Anterior cingulate cortex (tissue), 58 donors: ENCODE measurements around the gene NANOS1.
"Not testable (repeated sequence)": the region's sequence is repeated elsewhere in the genome, so short reads cannot be mapped to it uniquely, and the experiment has no call there.

ENCODE experiments used
- DNase-seq, 58 donors: peaks; one replicate each; lab custom pipeline; 2025; lab: John Stamatoyannopoulos, UW

Gene NANOS1

GRCh38 chr10:119006451-119007210, 22.9 kb upstream of the NANOS1 start:
- peak in 18 of 58 donors; percentile 3 to 53 (median 32) for DNase-seq

GRCh38 chr10:119007211-119007574, 22.3 kb upstream of the NANOS1 start:
- no peak for DNase-seq

GRCh38 chr10:119020627-119020946, 8.9 kb upstream of the NANOS1 start:
- DNase-seq = no peak

- no peak for DNase-seq
Measured at GRCh38 chr10:119022846-119023552, 6.5 kb upstream of the NANOS1 start.

- no peak for DNase-seq
Measured at GRCh38 chr10:119023553-119023868, 6.0 kb upstream of the NANOS1 start.

GRCh38 chr10:119024882-119025281, 4.6 kb upstream of the NANOS1 start:
- DNase-seq = no peak

- peak in 16 of 58 donors; percentile 6 to 58 (median 32) for DNase-seq
Measured at GRCh38 chr10:119025336-119025735, 4.2 kb upstream of the NANOS1 start.

- peak in 4 of 58 donors; percentile 6 to 53 (median 9) for DNase-seq
Measured at GRCh38 chr10:119025776-119026175, 3.7 kb upstream of the NANOS1 start.

GRCh38 chr10:119026301-119027110, 3.0 kb upstream of the NANOS1 start:
- no peak for DNase-seq

GRCh38 chr10:119028445-119028899, 1.0 kb upstream of the NANOS1 start:
- DNase-seq = not testable (repeated sequence)

- DNase-seq = peak in 57 of 58 donors; percentile 50 to 91 (median 82)
Measured at GRCh38 chr10:119028900-119029612, 458 bp upstream of the NANOS1 start.

- DNase-seq = peak in 26 of 58 donors; percentile 4 to 59 (median 24)
Measured at GRCh38 chr10:119030421-119031250, 1.1 kb downstream of the NANOS1 start.

GRCh38 chr10:119031496-119032059, 2.1 kb downstream of the NANOS1 start:
- no peak for DNase-seq

- DNase-seq = no peak
Measured at GRCh38 chr10:119039161-119039560, 9.6 kb downstream of the NANOS1 start.

- DNase-seq = no peak
Measured at GRCh38 chr10:119041326-119041725, 11.8 kb downstream of the NANOS1 start.

GRCh38 chr10:119042169-119042568, 12.7 kb downstream of the NANOS1 start:
- DNase-seq = no peak

GRCh38 chr10:119045561-119045960, 16.0 kb downstream of the NANOS1 start:
- no peak for DNase-seq

GRCh38 chr10:119049361-119049760, 19.8 kb downstream of the NANOS1 start:
- DNase-seq = no peak

GRCh38 chr10:119049777-119050176, 20.3 kb downstream of the NANOS1 start:
- no peak for DNase-seq
